Gastroesophageal sphincter (tissue), 4 donors: ENCODE data around the gene CAPN12. TPM values are rescaled to one million over a fixed set of nuclear protein-coding genes. Genes with fewer than 3 reads are reported as not detected.
A peak's percentile ranks its signal among the peaks of the same experiment; 100 is the strongest.

Source experiments
- ATAC-seq: fragments of 150-250 bp; one replicate; pipeline ENCODE4 v1.9.1; 2016; ENCODE audit warnings: mild to moderate bottlenecking, moderate library complexity
- H3K27ac ChIP-seq, 4 donors: fragments of 200-600 bp; sonication (generic) in 3 of 4; 1 replicate in 3 of 4; 2 replicates in 1 of 4; pipeline ENCODE4 v1.5.1; 2016 to 2019
- H3K27me3 ChIP-seq: fragments of 200-600 bp; sonication (generic); one replicate; pipeline ENCODE4 v1.5.1; 2019
- H3K36me3 ChIP-seq, 2 donors: fragments of 200-600 bp; sonication (generic); one replicate each; pipeline ENCODE4 v1.5.1; 2019; ENCODE audit warnings: control low read depth in 1 of 2
- H3K4me1 ChIP-seq, 3 donors: fragments of 200-600 bp; sonication (generic); 1 replicate in 2 of 3; 2 replicates in 1 of 3; pipeline ENCODE4 v1.5.1; 2016 to 2019; ENCODE audit warnings: control low read depth in 2 of 3
- H3K4me3 ChIP-seq, 2 donors: fragments of 200-600 bp; sonication (generic); one replicate each; pipeline ENCODE4 v1.5.1; 2019; ENCODE audit warnings: mild to moderate bottlenecking in 1 of 2, moderate library complexity in 1 of 2
- H3K9me3 ChIP-seq, 3 donors: fragments of 200-600 bp; sonication (generic); one replicate each; pipeline ENCODE4 v1.5.1; 2017 to 2019; ENCODE audit warnings: control low read depth in 2 of 3
- EP300 ChIP-seq: sonication (generic); formaldehyde crosslinking; IDR thresholded peaks from one replicate; pipeline ENCODE4 v1.6.1; 2017; ENCODE audit warnings: antibody characterized with exemption, mild to moderate bottlenecking
- POLR2A ChIP-seq, 2 donors: fragments of 450-650 bp; IDR thresholded peaks; one replicate each; pipeline ENCODE4 v1.6.1; 2017; ENCODE audit warnings: antibody characterized with exemption in 2 of 2, mild to moderate bottlenecking in 2 of 2, moderate library complexity in 1 of 2
- POLR2AphosphoS5 ChIP-seq: sonication (generic); formaldehyde crosslinking; IDR thresholded peaks from one replicate; pipeline ENCODE4 v1.6.1; 2017; ENCODE audit warnings: antibody characterized with exemption
- WGBS, 2 donors: methylation state at CpG; one replicate each; pipeline ENCODE4 v1.1.5; 2018; ENCODE audit warnings: low coverage in 1 of 2; 5-methylcytosine and 5-hydroxymethylcytosine counted together
- total RNA-seq, 4 donors: library from RNA; depleted of rRNA; stranded (reverse); fragments of >200 nt; gene quantifications; one replicate each; pipeline ENCODE4 v1.1.0, GENCODE V29; 2016
- TF ChIP-seq, protein P1 (sequence below), 4 experiments: fragments of 200-600 bp in 2 of 4; fragments of 450-650 bp in 2 of 4; sonication (generic) in 1 of 4; IDR thresholded peaks; one replicate each; pipeline ENCODE4 v1.5.1; 2017 to 2019; ENCODE audit warnings: antibody characterized with exemption in 4 of 4, mild to moderate bottlenecking in 2 of 4, moderate library complexity in 2 of 4

Gene CAPN12
- total RNA-seq, 4 donors from 2014 or later = 0.93 to 2.2 (median 1.1) TPM; not detected in 1

DNA sequence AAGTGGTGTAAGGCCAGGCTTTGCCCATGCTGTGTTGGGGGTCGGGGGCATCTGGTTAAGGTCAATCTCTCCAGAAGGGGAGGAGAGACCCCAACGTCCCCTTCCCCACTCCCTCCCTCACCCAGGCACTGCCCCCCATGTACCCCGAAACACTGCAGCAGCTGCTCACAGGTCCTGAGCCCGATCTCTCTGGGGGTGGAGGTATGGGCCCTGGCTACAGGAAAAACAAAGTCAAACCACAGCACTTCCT lies 10.2 kb downstream of the CAPN12 start:
- peak overlapping the region in 3 of 4 donors; percentile 67 to 80 (median 77) for H3K27ac ChIP-seq
- no peaks in the 10 kb centered on the region for H3K9me3 ChIP-seq
- ATAC-seq = no peak
- TF ChIP-seq POLR2AphosphoS5 = no peak
- no peak for TF ChIP-seq POLR2A (IDR thresholded peaks at IDR 0.05)
- TF ChIP-seq, protein P1, sequence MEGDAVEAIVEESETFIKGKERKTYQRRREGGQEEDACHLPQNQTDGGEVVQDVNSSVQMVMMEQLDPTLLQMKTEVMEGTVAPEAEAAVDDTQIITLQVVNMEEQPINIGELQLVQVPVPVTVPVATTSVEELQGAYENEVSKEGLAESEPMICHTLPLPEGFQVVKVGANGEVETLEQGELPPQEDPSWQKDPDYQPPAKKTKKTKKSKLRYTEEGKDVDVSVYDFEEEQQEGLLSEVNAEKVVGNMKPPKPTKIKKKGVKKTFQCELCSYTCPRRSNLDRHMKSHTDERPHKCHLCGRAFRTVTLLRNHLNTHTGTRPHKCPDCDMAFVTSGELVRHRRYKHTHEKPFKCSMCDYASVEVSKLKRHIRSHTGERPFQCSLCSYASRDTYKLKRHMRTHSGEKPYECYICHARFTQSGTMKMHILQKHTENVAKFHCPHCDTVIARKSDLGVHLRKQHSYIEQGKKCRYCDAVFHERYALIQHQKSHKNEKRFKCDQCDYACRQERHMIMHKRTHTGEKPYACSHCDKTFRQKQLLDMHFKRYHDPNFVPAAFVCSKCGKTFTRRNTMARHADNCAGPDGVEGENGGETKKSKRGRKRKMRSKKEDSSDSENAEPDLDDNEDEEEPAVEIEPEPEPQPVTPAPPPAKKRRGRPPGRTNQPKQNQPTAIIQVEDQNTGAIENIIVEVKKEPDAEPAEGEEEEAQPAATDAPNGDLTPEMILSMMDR (IDR thresholded peaks at IDR 0.05) = no peak
- TF ChIP-seq EP300 = no peak
- H3K36me3 ChIP-seq = peaks cover 0 to 27% of the 10 kb centered on the region in 2 donors
- no peaks in the 10 kb centered on the region for H3K27me3 ChIP-seq
- 80% methylated on average over 1 of the region's 4 CpGs; no CpG with 5 or more reads in 1 of the 2 donors for WGBS, 2 donors
- H3K4me1 ChIP-seq = peaks cover 0 to 56% (median 3%) of the 10 kb centered on the region in 3 donors
- no peak overlapping the region for H3K4me3 ChIP-seq

DNA sequence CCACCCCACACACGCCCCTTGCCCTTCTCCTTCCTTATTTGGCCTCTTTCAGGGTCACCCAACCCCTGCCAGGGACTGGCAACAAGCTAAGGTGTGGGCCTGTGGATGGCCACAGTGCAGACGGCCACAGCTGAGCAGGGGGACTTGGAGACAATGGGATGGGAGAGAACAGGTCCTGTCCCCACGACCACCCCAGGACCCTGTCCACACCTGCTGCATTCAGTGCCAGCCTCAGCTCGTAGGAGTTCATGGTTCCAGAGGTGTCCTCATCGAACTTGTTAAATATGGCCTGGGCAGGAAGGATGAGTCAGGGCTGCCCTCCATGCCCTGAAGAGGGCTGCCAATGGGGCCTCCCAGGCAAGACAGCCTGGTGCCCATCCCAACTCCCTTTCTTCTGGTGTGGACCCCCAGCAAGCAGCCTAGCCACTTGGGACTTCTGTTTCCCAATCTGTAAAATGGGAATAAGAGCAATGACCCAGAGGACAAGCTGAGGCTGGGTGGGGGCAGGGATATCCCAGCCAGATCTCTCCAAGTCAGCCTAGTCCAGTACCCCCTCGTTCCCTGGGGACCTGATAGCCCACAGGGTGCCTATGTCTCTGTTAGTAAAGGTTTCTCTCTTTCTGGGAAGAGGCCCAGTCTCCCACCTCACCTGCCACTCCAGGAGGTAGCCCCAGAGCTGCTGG lies 10.6 kb downstream of the CAPN12 start:
- H3K27me3 ChIP-seq = no peaks in the 10 kb centered on the region
- H3K9me3 ChIP-seq = no peaks in the 10 kb centered on the region
- TF ChIP-seq POLR2AphosphoS5 (no peak), POLR2A (IDR thresholded peaks at IDR 0.05) (no peak), EP300 (no peak)
- TF ChIP-seq, protein P1 (IDR thresholded peaks at IDR 0.05) = no peak
- 60% methylated on average over 3 of the region's 6 CpGs; no CpG with 5 or more reads in 1 of the 2 donors for WGBS, 2 donors
- peak overlapping the region in 3 of 4 donors; percentile 67 to 80 (median 77) for H3K27ac ChIP-seq
- H3K4me3 ChIP-seq = no peak overlapping the region
- H3K36me3 ChIP-seq = peaks cover 0 to 32% of the 10 kb centered on the region in 2 donors
- ATAC-seq = no peak
- H3K4me1 ChIP-seq = peaks cover 0 to 61% (median 3%) of the 10 kb centered on the region in 3 donors

DNA sequence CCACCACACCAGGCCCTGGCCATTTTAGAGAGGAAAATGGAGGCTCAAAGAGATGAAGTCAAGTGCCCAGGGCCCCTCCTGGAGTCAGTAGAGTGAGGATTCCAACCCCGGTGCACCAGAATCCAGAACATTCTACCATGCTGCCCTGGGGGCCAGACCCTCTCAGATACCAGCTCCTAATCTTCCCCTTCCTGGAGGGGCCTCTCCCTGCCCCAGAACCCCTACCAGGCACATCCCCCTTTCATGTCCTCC lies 11.1 kb downstream of the CAPN12 start:
- Histone ChIP-seq H3K4me1 (peaks cover 0 to 66% (median 3%) of the 10 kb centered on the region in 3 donors), H3K4me3 (no peak overlapping the region), H3K9me3 (no peaks in the 10 kb centered on the region), H3K27me3 (no peaks in the 10 kb centered on the region), H3K36me3 (peaks cover 0 to 36% of the 10 kb centered on the region in 2 donors), H3K27ac (peak overlapping the region in 3 of 4 donors; percentile 67 to 80 (median 77))
- TF ChIP-seq POLR2A (IDR thresholded peaks at IDR 0.05) (no peak), EP300 (no peak), POLR2AphosphoS5 (no peak)
- no peak for ATAC-seq
- 100% methylated on average over 1 of the region's 1 CpG; no CpG with 5 or more reads in 1 of the 2 donors for WGBS, 2 donors

DNA sequence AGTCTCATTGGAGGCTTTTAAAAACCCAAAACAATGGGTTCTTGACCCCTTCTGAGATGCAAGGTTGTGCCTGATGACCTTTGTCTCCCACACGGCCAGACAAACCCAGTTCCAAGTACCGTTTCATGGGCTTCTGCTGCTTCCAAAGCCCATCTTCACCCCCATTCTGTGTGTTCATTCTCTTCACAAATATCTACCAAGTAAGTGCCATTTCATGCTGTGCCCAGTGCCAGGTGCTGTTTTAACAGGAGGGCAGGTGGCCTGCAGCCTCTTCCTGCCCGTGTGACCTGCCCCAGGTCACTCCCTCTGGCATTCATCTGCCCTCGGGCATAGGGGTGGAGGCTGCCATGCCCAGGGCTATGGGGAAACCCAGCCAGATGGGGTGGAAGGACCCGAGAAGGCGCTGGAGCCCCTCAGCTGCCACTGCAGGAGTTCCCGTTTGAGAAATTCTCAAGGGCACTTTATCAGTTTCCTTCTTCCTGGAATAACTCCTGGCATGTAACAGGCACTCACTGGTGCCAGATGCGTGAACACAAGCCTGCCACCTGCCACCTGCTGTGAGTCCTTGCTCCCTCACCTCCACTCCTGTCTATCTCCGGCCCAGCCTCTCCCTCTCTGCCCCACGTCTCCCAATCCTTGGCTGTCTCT lies 12.5 kb downstream of the CAPN12 start:
- H3K27me3 ChIP-seq = no peaks in the 10 kb centered on the region
- no peaks in the 10 kb centered on the region for H3K9me3 ChIP-seq
- peaks cover 0 to 50% of the 10 kb centered on the region in 2 donors for H3K36me3 ChIP-seq
- WGBS, 2 donors = 64 to 70% methylated on average over 4 to 6 of the region's 10 CpGs
- peak overlapping the region in 3 of 4 donors; percentile 73 to 80 (median 77) for H3K27ac ChIP-seq
- no peak overlapping the region for H3K4me3 ChIP-seq
- peaks cover 0 to 73% (median 3%) of the 10 kb centered on the region in 3 donors for H3K4me1 ChIP-seq
- TF ChIP-seq EP300 (no peak), POLR2A (IDR thresholded peaks at IDR 0.05) (no peak)
- TF ChIP-seq, protein P1 (IDR thresholded peaks at IDR 0.05) = no peak
- no peak for ATAC-seq

DNA sequence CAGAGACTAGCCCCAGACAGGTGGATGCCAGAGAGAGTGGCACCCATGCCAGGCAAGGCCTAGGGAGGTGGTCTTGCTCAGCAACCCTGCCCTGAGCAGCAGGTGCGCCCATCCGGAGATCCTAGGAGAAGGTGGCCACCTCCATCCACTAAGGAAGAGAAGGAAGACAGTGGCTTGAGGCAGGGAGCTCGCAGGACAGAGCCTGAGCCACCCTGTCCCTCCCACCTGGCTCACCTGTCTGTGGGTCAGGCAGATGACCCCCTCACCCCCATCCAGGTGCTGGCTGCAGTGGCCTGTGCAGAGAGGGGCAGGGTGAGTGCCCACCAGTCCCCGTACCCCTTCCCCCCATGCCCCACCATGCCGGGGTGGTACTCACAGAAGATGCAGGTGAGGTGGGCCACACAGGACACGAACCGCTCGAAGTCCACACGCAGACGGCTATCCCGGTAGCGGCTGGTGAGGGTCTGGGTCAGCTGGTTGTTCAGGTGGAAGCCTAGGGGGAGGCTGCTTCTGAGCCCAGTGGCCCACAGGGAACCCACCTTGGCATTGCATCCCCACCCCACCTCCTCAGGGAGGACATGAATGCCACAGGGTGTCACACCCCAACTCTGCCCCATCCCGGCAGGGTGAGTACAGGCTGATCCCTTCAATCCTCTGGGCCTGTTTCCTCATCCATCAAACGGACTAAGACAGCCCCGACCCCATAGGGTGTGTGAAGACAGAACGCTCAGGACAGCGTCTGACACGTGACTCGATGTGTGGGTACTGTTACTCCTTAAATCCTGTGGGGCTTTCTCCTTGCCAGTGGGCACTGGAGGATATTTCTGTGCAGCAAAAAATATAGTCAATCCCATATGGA lies 13.3 kb downstream of the CAPN12 start:
- Histone ChIP-seq H3K27me3 (no peaks in the 10 kb centered on the region), H3K4me3 (no peak overlapping the region), H3K4me1 (peaks cover 0 to 72% (median 3%) of the 10 kb centered on the region in 3 donors), H3K27ac (peak overlapping the region in 3 of 4 donors; percentile 73 to 80 (median 77)), H3K9me3 (no peaks in the 10 kb centered on the region), H3K36me3 (peaks cover 0 to 58% of the 10 kb centered on the region in 2 donors)
- ATAC-seq = no peak
- TF ChIP-seq POLR2A (IDR thresholded peaks at IDR 0.05) = no peak
- WGBS, 2 donors = no CpG with 5 or more reads among the region's 19 CpGs
